ENCODE measurements around the gene GNG10. TPM values are rescaled to one million over a fixed set of nuclear protein-coding genes. Genes with fewer than 3 reads are reported as not detected.

The GNG10 gene
- total and polyA plus RNA-seq, 9 of the 15 experiments (the other 6 are each of a cell fraction or from before 2014, with no cell fraction given): 13.1 to 37.8 (median 28.4) TPM

DNA sequence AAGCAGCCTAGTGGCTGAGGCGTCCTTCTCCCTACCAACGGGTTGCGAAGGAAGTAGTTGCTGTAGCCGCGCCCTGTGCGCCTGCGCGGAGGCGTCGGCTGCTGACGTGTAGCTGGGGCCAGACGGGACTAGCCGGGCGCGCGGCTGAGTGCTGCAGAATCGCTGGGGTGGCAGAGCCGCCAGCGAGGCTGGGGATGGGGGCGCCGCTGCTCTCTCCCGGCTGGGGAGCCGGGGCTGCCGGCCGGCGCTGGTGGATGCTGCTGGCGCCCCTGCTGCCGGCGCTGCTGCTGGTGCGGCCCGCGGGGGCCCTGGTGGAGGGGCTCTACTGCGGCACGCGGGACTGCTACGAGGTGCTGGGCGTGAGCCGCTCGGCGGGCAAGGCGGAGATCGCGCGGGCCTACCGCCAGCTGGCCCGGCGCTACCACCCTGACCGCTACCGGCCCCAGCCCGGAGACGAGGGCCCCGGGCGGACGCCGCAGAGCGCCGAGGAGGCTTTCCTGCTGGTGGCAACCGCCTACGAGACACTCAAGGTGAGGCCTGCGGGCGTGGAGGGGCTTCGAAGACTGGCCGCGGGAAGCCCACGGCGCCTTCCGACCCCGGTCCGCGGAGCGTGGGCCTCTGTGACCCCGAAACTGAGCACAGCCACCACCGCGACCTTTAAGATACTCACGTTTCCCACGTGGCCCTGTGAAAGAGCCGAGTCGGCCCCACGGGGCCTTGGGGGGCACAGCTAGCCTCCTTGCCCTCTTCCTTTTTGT, 30.0 kb upstream of the GNG10 start, which contains the start of gene DNAJC25 (continued):
- TF ChIP-seq, protein P1, sequence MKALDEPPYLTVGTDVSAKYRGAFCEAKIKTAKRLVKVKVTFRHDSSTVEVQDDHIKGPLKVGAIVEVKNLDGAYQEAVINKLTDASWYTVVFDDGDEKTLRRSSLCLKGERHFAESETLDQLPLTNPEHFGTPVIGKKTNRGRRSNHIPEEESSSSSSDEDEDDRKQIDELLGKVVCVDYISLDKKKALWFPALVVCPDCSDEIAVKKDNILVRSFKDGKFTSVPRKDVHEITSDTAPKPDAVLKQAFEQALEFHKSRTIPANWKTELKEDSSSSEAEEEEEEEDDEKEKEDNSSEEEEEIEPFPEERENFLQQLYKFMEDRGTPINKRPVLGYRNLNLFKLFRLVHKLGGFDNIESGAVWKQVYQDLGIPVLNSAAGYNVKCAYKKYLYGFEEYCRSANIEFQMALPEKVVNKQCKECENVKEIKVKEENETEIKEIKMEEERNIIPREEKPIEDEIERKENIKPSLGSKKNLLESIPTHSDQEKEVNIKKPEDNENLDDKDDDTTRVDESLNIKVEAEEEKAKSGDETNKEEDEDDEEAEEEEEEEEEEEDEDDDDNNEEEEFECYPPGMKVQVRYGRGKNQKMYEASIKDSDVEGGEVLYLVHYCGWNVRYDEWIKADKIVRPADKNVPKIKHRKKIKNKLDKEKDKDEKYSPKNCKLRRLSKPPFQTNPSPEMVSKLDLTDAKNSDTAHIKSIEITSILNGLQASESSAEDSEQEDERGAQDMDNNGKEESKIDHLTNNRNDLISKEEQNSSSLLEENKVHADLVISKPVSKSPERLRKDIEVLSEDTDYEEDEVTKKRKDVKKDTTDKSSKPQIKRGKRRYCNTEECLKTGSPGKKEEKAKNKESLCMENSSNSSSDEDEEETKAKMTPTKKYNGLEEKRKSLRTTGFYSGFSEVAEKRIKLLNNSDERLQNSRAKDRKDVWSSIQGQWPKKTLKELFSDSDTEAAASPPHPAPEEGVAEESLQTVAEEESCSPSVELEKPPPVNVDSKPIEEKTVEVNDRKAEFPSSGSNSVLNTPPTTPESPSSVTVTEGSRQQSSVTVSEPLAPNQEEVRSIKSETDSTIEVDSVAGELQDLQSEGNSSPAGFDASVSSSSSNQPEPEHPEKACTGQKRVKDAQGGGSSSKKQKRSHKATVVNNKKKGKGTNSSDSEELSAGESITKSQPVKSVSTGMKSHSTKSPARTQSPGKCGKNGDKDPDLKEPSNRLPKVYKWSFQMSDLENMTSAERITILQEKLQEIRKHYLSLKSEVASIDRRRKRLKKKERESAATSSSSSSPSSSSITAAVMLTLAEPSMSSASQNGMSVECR (CRISPR knock-in tag; IDR thresholded peaks at IDR 0.05): peak; percentile 99
- TF ChIP-seq, protein P2, sequence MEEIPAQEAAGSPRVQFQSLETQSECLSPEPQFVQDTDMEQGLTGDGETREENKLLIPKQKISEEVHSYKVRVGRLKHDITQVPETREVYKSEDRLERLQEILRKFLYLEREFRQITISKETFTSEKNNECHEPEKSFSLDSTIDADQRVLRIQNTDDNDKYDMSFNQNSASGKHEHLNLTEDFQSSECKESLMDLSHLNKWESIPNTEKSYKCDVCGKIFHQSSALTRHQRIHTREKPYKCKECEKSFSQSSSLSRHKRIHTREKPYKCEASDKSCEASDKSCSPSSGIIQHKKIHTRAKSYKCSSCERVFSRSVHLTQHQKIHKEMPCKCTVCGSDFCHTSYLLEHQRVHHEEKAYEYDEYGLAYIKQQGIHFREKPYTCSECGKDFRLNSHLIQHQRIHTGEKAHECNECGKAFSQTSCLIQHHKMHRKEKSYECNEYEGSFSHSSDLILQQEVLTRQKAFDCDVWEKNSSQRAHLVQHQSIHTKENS (CRISPR knock-in tag; IDR thresholded peaks at IDR 0.05): no peak
- TF ChIP-seq FUS (optimal IDR thresholded peaks at IDR 0.05; ENCODE audit: low read depth, low read length) (peak; percentile 62), GATAD2B (IDR thresholded peaks at IDR 0.05; ENCODE audit: borderline replicate concordance) (no peak), PCBP2 (IDR thresholded peaks at IDR 0.05; ENCODE audit: low read depth, low read length, poor library complexity, severe bottlenecking) (no peak), ETS2 (tag; IDR thresholded peaks at IDR 0.05; ENCODE audit: borderline replicate concordance, poor library complexity, severe bottlenecking) (no peak), BRF1 (IDR thresholded peaks at IDR 0.05; ENCODE audit: borderline replicate concordance, extremely low read depth, insufficient read length) (no peak), JUN (IDR thresholded peaks at IDR 0.05; ENCODE audit: borderline replicate concordance, low read depth, low read length) (no peak), JUN (CRISPR knock-in tag; IDR thresholded peaks at IDR 0.05; ENCODE audit: borderline replicate concordance) (peak; percentile 40; the same call in 1 of the 2 replicates), ZNF146 (CRISPR knock-in tag; IDR thresholded peaks at IDR 0.05; ENCODE audit: unreplicated experiment) (no peak), CHCHD3 (CRISPR knock-in tag; IDR thresholded peaks at IDR 0.05) (no peak; the same call in 1 of the 2 replicates), KAT8 (IDR thresholded peaks at IDR 0.05; ENCODE audit: low read depth) (no peak)
- TF ChIP-seq, protein P3, sequence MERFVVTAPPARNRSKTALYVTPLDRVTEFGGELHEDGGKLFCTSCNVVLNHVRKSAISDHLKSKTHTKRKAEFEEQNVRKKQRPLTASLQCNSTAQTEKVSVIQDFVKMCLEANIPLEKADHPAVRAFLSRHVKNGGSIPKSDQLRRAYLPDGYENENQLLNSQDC (CRISPR knock-in tag; IDR thresholded peaks at IDR 0.05): peak; percentile 44; the same call in 1 of the 2 replicates

Measured in K562 (cell line).